Myocyte (in vitro differentiated cells): ENCODE measurements around the gene TRERF1. TPM values are rescaled to one million over a fixed set of nuclear protein-coding genes. Genes with fewer than 3 reads are reported as not detected.
"Not testable (repeated sequence)": the region's sequence is repeated elsewhere in the genome, so short reads cannot be mapped to it uniquely, and the experiment has no call there.

Source experiments
- DNase-seq: peaks from one replicate; pipeline ENCODE4 v3.0.0-alpha.2; 2012; ENCODE audit warnings: low read depth
- polyA plus RNA-seq: library from polyadenylated mRNA; unstranded; fragments of >200 nt; gene quantifications from one replicate; pipeline ENCODE4 v1.2.1, GENCODE V29; 2012; ENCODE audit warnings: missing spikeins
- total RNA-seq: library from RNA; depleted of rRNA; stranded (reverse); fragments of >200 nt; gene quantifications from 2 replicates; pipeline ENCODE4 v1.2.3, GENCODE V29; 2014

Gene TRERF1
- 1.6 and 1.8 TPM in 2 replicates for total RNA-seq
- 0.93 TPM for polyA plus RNA-seq

- DNase-seq = peak; percentile 59
These were observed at the start of gene TRERF1 for GRCh38 chr6:42451333-42452170. Gene TRERF1 (minus strand): TSS chr6:42451926. CDS start chr6:42269590, 182,336 bp downstream.

GRCh38 chr6:42498473-42499128, 46.9 kb upstream of the TRERF1 start:
- DNase-seq = no peak

- DNase-seq = no peak
These were observed 42.3 kb upstream of the TRERF1 start for GRCh38 chr6:42493914-42494539.

GRCh38 chr6:42488129-42488528, 36.4 kb upstream of the TRERF1 start:
- DNase-seq = no peak

GRCh38 chr6:42484261-42484660, 32.5 kb upstream of the TRERF1 start:
- no peak for DNase-seq

- no peak for DNase-seq
These were observed 30.4 kb upstream of the TRERF1 start for GRCh38 chr6:42482174-42482573.

- DNase-seq = no peak
These were observed 20.0 kb upstream of the TRERF1 start for GRCh38 chr6:42471714-42472113.

GRCh38 chr6:42471142-42471541, 19.4 kb upstream of the TRERF1 start:
- DNase-seq = no peak

GRCh38 chr6:42468273-42468672, 16.5 kb upstream of the TRERF1 start:
- no peak for DNase-seq

GRCh38 chr6:42467651-42468050, 15.9 kb upstream of the TRERF1 start:
- no peak for DNase-seq

GRCh38 chr6:42466470-42466869, 14.7 kb upstream of the TRERF1 start:
- DNase-seq = not testable (repeated sequence)

GRCh38 chr6:42462474-42462972, 10.8 kb upstream of the TRERF1 start:
- no peak for DNase-seq

- DNase-seq = no peak
These were observed 9.2 kb upstream of the TRERF1 start for GRCh38 chr6:42460883-42461282.

GRCh38 chr6:42459888-42460287, 8.2 kb upstream of the TRERF1 start:
- no peak for DNase-seq

- DNase-seq = peak; percentile 16
These were observed 2.7 kb upstream of the TRERF1 start for GRCh38 chr6:42454428-42454791.

- DNase-seq = peak; percentile 50
These were observed 2.1 kb upstream of the TRERF1 start for GRCh38 chr6:42453654-42454427.

- peak; percentile 96 for DNase-seq
These were observed 1.4 kb upstream of the TRERF1 start for GRCh38 chr6:42453031-42453653.

- peak; percentile 74 for DNase-seq
These were observed 675 bp upstream of the TRERF1 start for GRCh38 chr6:42452171-42453030.

- DNase-seq = no peak
These were observed 1.0 kb downstream of the TRERF1 start for GRCh38 chr6:42450477-42451332.
